ENCODE data around the gene TNFRSF21. TPM values are rescaled to one million over a fixed set of nuclear protein-coding genes. Genes with fewer than 3 reads are reported as not detected.
A peak's percentile ranks its signal among the peaks of the same experiment; 100 is the strongest.
"Not testable (repeated sequence)": the region's sequence is repeated elsewhere in the genome, so short reads cannot be mapped to it uniquely, and the experiment has no call there.

Gene TNFRSF21
- total RNA-seq, 1 experiment from 2014 or later: 181 TPM

DNA sequence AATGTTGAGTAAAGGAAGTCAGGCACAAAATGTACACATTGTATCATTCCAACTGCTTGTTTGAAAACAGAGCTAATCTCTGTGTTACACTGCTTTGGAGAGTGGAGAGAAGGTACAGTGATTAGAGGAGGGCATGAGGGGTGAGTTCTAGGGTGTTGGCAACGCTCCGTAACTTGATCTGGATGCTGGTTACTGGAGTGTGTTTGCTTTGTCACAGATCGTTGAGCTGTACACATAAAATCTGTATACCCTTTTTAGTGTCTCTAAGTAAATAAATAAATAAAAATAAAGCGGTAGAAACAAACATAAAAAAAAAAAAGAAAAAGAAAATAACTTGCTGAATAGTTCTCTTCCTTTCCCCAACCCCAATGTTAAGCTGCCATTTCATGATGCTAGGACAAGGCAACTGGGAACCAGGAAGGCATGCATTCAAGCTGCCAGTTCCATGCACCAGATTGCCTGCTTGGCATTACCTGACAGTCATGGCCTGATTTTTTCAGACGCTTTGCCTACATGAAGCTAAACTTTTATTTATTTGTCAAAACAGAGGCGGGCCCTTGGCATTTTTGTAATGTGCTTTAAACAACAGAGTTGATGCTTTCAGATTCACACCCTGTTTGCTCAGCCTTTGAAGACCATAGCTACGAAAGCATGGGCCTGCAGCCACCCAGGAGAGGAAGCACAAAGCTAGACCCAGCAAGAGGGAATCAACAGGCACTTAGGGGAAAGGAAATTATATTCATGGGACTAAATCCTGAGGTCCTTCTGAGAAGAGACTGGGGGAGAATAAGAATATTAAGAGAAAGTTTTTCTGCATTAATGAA lies 21.2 kb downstream of the TNFRSF21 start:
- no peak for DNase-seq (ENCODE audit: low read depth)

DNA sequence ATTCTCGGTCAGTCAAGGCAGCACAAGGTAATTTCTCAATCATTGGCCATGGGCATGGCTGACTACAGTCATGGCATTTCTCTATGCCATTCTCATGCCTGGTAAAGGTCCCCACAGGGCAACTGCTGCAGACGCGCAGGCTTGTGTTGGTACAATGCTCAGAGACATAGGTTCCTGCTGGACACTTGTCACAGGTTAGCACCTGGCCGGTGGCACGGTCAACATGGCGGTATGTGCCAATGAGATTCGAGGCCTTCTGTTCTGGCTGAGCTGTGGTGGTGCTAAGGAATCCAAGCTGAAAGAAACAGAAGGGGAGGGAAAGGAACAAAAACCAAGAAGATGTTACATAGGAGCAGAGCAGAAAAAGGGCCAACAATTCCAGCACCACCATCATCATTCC lies 23.4 kb downstream of the TNFRSF21 start:
- DNase-seq (ENCODE audit: low read depth): no peak

DNA sequence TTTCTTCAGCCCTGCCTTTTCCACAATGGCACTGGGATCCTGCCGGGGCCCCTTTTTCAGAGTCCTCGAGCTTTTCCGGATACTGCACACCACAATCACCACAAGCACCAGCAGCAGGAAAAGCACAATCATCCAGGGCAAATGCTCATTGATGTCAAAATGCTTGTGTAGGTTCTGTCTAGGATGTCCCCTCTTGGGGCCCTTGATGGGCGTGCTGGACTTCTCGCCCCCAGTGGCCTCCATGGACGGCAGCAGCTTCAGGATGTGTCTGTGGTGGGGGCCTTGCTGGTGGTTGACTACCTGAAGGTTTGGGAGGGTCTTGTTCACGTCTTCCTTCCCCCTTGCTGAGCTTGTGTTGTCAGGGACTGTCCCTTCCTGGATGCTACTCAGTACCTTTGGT lies 25.7 kb downstream of the TNFRSF21 start:
- DNase-seq (ENCODE audit: low read depth): no peak

DNA sequence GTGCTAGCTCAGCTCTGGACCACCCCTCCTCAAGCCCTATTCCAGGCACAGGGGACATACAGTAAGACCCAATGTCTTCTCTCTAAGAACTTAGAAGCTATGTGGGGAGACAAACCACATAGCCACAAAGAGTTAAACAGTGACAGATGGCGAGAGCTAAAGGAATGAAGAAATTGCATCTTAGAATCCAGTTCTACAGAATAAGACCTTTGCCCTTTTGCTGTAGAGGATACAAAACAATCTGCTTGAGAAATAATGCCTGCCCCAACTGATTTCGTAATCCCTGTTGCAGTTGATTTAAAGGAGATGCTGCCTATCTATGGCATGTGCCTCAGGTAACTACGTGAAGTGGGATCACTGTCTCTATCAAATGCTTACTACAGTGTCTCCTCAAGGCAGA lies 31.2 kb downstream of the TNFRSF21 start:
- peak; percentile 31 for DNase-seq (ENCODE audit: low read depth)

DNA sequence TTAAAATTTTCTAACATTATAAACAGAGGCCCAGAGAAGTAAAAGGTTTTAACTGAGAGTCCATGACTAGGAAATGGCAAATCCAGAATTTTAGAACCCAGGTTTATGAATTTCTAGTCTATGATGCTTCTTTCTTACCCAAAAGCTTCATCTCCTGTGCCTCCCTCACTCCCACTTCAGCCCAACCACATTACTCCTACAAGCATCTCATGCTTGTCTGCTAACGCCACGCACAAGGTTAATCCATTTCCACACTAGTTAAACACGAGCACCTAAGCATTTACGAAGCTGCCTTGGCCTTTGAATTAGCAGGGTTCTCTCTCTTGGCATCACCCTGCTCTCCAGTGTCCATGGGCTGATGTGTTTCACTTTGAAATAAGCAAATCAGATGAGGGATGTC lies 32.0 kb downstream of the TNFRSF21 start:
- no peak for DNase-seq (ENCODE audit: low read depth)

DNA sequence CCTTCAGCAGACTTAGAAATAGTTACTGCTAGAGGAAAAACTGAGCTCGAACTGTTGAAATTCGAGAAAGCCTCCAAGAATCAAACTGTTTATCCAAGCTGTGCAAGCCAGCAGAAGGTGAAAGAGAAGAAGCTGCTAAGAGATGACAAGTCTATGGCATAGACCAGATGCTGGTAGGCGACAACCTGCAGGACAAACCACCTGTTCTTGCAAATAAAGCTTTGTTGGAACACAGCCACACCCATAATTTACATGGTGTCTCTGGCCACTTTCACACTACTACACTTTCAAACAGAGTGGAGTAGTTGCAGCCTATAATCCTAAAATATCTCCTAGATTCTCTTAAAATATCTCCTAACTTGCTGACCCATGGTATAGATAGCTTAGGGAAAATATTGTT lies 33.3 kb downstream of the TNFRSF21 start:
- DNase-seq (ENCODE audit: low read depth): no peak

DNA sequence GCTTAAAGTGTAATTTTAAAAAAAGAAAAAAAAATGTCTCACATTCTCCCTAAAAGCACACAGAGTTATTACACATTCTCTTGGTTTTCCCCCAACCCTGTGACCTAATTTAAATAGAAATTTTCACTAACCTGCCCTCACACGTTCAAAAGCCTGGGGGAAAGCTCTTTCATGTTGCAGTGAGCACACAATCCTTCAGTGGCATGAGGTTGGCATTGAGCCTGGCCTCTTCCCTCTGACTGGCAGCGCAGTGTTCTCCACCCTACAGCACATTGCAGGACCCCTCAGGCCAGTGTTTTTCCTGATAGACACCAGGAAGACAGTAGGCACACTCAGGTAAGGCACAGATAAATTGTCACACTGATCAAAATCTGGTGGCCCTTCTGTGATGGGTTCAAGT lies 34.1 kb downstream of the TNFRSF21 start:
- no peak for DNase-seq (ENCODE audit: low read depth)

DNA sequence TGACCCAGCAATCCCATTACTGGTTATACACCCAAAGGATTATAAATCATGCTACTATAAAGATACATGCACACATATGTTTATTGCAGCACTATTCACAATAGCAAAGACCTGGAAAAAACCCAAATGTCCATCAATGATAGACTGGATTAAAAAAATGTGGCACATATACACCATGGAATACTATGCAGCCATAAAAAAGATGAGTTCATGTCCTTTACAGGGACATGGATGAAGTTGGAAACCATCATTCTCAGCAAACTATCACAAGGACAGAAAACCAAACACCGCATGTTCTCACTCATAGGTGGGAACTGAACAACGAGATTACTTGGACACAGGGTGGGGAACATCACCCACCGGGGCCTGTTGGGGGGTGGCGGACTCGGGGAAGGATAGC lies 34.6 kb downstream of the TNFRSF21 start:
- DNase-seq (ENCODE audit: low read depth): not testable (repeated sequence)

DNA sequence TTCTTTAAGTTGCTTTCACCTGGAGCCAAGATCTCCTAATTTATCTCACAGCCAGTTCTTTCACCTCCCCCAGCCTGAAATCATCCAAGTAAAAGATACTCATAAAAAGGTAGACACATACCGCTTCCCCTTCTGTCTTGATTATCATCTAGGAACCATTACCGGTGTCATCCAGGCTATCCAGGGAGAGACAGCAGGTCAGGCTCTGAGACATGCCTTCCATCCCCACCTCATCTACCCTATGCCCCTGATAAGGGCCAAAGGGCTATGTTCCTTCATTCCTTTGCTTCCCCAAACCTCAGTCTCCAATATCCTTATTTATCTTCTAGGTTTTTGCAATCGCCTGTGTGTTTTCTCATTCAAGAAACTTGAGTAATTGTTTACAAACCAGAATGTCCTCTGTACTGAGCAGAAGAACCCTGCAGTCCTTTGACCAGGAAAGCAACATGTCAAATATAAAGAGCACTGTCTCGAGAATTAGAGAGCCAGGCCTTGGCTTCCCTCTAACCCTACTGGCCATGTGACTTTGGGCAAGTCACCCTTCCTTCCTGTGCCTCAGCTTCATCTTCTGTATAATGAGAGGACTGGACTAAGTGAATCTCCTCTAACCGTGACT lies 41.0 kb downstream of the TNFRSF21 start:
- DNase-seq (ENCODE audit: low read depth): no peak

DNA sequence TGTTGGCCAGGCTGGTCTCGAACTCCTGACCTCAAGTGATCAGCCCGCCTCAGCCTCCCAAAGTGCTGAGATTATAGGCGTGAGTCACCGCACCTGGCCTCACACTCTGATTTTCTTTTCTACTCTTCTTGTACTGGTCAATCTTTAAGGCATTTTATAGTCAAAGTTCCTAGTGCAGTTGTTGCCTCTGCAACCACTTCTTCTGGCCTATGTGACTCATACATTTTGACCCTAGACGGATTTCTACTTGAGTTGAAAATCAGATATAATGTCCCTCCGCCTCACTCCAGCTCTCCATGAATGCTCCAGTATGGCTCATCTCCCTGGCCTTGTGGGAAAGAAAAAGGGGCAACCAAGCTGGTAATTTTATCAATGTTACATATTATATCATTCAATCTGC lies 42.4 kb downstream of the TNFRSF21 start:
- peak; percentile 57 for DNase-seq (ENCODE audit: low read depth)

DNA sequence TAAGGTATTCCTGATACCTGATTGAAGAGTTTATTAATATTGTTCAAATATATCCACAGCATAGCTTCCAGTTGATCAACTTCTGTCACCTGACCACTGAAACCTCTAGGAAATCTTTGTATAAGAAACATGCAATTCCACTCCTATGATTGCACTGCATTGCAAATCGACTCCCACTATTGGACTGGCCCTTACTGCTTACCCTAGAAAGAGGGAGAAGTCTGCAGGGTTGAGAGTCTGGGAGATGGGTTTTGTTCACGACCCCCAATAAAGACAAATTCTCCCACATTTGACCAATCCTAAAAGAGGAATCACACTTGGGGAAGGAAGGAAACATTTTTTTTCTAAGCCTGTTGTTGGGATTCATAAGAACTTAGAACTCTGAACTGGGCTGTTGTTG lies 43.7 kb downstream of the TNFRSF21 start:
- no peak for DNase-seq (ENCODE audit: low read depth)

DNA sequence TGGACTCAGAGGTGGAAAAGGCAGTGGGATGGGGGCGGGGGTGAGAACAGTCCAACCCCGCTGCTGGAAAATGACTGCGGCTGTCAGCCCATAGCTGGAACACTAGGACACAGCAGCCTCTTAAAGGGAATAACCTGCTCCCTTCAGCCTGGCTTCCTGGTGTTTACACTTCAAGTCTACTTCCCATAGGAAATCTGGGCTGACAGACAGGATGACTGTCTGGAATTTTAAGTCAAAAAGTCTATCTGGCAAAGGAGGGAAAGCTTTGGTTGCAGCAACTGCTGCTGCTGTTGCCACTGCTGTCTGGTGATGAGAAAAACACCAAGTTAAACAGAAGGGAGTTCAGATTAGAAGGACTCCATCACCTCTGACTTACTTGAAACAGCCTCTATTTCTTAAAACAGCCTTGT lies 44.9 kb downstream of the TNFRSF21 start:
- no peak for DNase-seq (ENCODE audit: low read depth)

DNA sequence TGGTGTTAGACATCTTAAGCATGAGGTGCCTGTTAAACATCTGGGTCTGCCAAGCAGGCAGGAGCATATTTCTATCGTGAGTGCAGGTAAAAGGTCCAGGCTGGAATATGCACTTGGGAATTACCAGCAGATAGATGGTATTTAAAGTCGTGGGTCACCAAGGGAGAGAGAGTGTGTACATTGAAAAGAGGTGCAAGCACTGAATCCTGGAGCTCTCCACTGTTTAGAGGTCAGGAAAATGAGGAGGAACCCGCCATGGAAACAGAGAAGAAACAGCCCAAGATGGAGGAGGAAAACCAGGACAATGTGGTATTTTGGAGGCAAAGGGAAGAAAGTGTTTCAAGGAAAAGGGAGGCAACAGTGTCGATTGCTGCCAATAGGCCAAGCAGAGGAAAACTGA lies 46.4 kb downstream of the TNFRSF21 start:
- no peak for DNase-seq (ENCODE audit: low read depth)

DNA sequence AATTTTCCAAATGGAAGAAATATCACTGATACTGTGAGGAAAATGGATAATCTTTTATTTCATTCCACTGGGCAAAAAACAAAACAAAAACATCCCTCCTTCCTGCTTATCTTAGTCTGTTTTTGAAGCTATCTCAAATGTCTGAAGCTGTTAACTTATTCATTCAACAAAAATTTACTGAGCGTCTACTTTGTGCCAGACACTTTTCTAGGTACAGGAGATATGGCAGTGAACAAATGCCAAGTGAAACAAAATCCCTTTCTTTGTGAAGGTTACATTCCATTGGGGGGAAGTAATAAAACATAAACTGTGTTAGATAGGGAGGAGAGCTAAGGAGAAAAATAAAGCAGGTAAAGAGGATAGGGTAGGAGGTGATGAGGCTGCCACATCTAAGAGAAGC lies 47.5 kb downstream of the TNFRSF21 start:
- no peak for DNase-seq (ENCODE audit: low read depth)

DNA sequence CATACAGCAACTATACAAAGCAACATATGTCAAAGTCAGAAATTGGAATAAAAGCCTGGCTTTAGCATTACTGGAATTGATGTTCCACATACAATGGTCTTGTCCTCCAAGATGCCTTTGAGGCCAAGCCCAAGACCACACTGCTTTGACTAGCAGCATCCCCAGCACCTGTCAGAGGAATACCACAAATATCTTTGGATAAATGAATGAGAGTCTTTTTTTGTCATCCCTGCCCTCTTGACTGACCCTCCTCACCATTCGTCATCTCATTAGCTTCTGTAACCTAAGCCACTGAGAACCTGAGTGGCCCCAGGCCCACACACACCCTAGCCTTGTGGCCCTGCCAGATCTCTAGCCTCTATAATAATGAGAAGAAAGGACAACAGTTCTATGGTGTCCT lies 48.5 kb downstream of the TNFRSF21 start:
- no peak for DNase-seq (ENCODE audit: low read depth)

DNA sequence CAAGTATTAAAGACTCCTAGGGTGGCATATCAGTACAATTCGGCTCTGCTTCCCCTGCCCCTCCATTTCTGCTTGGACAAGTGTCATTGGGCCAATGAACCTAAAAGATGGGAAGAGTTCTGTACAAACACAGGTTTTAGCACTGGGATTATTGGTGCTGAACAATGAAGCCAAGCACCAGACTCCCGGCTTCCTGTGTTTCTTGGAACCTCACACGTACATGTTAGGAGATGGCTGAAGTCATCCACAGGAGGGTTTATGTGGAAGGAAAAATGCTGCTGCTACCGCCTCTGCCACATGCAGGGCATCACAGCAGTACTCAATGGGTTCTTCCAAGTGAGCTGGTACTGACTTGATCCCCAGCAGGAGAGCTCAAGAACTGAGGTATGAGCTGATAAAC lies 49.7 kb downstream of the TNFRSF21 start:
- no peak for DNase-seq (ENCODE audit: low read depth)

DNA sequence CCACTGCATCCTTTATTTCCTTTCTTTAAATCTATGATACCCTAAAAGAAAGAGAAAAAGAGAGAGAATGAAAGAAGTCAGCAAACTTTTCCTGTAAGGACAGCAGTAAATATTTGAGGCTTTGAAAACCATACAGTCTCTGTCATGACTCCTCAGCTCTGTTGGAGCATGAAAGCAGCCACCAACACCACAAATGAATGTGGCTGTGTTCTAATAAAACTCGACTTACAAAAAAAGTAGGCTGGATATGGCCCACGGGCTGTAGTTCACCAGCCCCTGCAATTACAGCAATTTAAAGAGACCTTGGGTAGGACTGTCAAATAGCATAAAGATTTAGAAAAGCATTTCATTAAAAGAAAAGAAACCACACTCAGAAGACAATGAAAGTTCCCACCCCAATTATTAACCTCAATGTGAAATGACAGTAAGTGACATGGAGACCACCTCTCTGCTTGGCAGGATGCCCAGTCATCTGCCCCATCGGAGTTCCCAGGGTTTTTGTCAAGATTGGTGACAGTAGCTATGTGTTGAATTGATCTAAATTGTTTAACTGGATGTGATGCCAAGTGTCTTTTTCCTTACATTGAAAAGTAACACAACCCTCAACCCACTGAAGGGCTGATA lies 50.9 kb downstream of the TNFRSF21 start:
- DNase-seq (ENCODE audit: low read depth): peak; percentile 26

DNA sequence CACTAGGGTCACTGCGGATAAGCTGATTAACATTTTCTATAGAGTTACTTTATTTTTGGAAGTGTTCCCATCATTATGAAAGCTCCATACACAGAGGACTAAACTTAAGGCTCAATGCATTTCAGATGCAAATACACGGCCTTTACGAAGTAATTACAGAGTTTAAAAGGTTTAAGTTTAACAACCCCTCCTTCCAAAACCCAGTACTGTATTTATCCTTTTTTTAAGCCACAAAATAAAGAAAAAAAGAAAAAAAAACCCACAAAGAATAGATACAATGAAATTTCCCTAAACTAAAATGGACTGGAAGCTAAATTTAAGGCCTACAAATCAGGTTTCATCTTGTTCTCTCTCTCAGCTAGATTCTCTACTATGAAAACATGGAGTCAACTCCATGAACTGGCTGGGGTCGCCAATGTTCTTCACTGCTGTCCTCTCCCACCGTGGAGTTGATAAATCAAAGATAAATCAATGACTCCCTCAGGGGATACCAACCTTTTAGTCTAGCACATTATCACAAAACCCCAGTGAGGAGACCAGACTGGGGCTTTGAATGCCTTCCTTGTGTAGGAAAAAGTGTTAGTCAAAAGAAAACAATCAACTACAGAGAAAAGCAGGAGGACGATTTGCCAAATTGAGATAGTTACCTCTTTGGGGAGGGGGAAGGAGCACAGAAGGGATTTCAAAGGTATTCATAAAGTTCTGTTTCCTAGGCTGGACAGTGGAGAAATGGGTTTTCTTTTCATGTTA lies 52.5 kb downstream of the TNFRSF21 start:
- DNase-seq (ENCODE audit: low read depth): no peak

DNA sequence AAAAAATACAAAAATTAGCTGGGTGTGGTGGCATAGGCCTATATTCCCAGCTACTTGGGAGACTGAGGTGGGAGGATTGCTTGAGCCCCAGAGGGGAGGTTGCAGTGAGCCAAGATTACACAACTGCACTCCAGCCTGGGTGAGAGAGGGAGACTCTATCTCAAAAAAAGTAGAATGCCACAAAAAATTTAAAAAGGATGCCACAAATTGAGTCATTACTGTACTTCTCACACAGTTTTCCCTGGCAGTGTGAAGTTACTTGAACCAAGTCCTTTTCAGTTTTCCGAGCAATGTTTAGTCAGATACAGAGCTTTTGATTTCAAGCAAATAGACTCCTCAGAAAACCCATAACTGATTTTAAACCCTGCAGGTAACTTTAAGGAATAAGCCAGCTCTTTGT lies 53.3 kb downstream of the TNFRSF21 start:
- DNase-seq (ENCODE audit: low read depth): peak; percentile 57

DNA sequence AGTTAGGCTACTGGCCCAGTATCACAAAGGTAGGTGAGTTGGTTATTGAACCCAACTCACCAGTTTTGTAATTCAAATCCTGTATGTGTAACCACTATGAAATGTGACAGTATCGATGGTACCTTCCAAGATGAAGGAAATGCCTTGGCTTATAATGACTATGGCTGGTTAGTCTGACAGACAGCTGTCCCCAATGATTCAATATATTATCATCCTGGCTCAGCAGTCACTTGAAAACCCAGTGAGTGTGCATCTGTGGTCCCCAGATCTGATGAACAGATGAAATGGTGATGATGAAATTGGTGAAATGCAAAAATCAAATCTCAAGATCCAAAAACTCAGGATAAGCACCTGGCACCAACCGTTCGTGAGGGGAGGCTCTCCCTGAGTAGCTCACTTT lies 54.8 kb downstream of the TNFRSF21 start:
- DNase-seq (ENCODE audit: low read depth): no peak

DNA sequence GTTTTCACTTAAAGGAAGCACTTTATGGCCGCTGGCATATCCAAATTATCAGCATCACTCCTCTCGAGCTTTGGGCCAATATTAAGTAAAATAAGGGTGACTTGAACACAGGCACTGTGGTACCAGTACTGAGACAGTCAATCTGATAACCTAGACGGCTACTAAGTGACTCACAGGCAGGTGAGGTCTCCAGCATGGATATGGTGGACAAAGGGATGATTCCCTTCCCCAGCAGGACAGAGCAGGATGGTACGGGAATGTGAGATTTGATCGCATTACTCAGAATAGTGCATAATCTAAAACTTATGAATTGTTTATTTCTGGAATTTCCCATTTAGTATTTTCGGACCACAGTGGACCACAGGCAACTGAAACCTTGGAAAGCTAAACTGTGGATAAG lies 55.7 kb downstream of the TNFRSF21 start:
- DNase-seq (ENCODE audit: low read depth): no peak

DNA sequence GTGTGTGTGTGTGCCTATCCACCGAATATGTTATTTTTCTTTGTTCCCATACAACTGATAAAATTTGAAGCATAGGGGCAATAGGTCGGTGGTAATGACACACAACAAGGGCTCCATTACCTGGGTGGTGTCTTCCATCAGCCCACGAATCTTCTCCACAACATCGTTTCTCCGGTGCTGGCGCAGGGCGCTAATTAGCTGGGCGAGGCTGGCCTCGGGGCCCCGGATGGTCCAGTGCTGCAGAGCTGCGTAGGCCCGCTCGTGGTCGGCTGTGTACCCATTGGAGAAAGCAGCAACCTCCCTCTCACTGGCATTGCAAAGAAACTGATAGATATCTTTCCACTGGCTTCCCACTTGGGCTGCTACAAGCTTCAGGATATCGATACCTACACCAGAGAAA lies 56.6 kb downstream of the TNFRSF21 start:
- no peak for DNase-seq (ENCODE audit: low read depth)

Measured in RPMI7951 (cell line).